Measurements from ENCODE around the gene PRPSAP1. TPM values are rescaled to one million over a fixed set of nuclear protein-coding genes. Genes with fewer than 3 reads are reported as not detected.

PRPSAP1 gene
- total and polyA plus RNA-seq, 2 of the 8 experiments (the other 6 are each of a cell fraction or from before 2014, with no cell fraction given) = 32.0 to 54.2 TPM

DNA sequence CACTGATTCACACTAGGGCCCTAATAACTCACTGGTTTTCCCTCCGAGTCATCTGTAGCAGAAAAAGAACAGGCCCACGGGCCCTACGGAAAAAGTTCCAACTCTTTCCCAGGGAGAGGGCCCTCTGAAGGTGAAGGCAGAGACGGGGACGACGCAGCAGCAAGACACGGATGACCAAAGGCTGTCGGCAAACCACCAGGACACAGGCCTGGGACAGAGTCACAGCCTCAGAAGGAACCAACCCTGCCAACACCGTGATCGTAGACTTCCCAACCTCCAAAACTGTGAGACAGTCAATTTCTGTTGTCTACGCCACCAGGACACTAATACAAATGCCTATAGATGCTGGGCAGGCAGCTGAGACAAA is 25.5 kb upstream of the PRPSAP1 start:
- POLR2A ChIA-PET (ENCODE audit: partially characterized antibody) = interaction anchor here (1.0 kb wide), 1 partner anchor 77 kb away, joined by 3 read pairs; no protein-coding TSS in a partner anchor
- Histone ChIP-seq H3K14ac (ENCODE audit: insufficient read length) (no peak overlapping the region), H2BK15ac (ENCODE audit: low read length) (no peak overlapping the region), H4K5ac (ENCODE audit: insufficient read length, low read depth, low read length) (no peak overlapping the region), H2BK120ac (replicated peaks; ENCODE audit: low read depth, low read length) (no peak overlapping the region), H3K56ac (replicated peaks; ENCODE audit: insufficient read length, low read depth, low read length) (no peak overlapping the region), H3K9ac (replicated peaks in 1 of 4; ENCODE audit: extremely low read depth in 1 of 4, low read depth in 3 of 4, low read length in 3 of 4) (no peak overlapping the region), H4K8ac (ENCODE audit: extremely low read depth, insufficient read depth, low read length) (no peak overlapping the region), H3K4ac (replicated peaks; ENCODE audit: insufficient read length, low read depth, low read length) (no peak overlapping the region), H3K18ac (ENCODE audit: extremely low read depth, low read length) (no peak overlapping the region), H3K9me3 (ENCODE audit: insufficient read depth in 2 of 2, low read depth in 1 of 2, low read length in 1 of 2) (no peaks in the 10 kb centered on the region), H3K4me3 (ENCODE audit: extremely low read depth in 1 of 4, insufficient read depth in 2 of 4, low read depth in 3 of 4, low read length in 4 of 4) (no peak overlapping the region), H2BK20ac (ENCODE audit: low read length) (peak overlapping the region; percentile 15; the same call in 1 of the 2 replicates), H2BK5ac (ENCODE audit: low read depth, low read length) (no peak overlapping the region), H3K27me3 (replicated peaks in 1 of 4; ENCODE audit: control insufficient read depth in 3 of 4, extremely low read depth in 1 of 4, insufficient read depth in 3 of 4, low read length in 3 of 4) (peaks cover 6 to 17% (median 14%) of the 10 kb centered on the region in 4 experiments; a peak in 6 of 7 replicates), H4K91ac (replicated peaks; ENCODE audit: insufficient read length, low read length) (no peak overlapping the region), H3K36me3 (ENCODE audit: control insufficient read depth in 2 of 4, insufficient read depth in 4 of 4, low read length in 3 of 4) (no peaks in the 10 kb centered on the region), H3K23ac (ENCODE audit: insufficient read length) (no peak overlapping the region), H2AFZ (ENCODE audit: low read length) (no peak overlapping the region), H3K4me1 (replicated peaks in 1 of 4; ENCODE audit: control insufficient read depth in 3 of 4, insufficient read depth in 4 of 4, low read length in 3 of 4) (peaks cover 0 to 25% (median 9%) of the 10 kb centered on the region in 4 experiments; a peak in 5 of 7 replicates), H2AK5ac (ENCODE audit: low read depth, low read length) (no peak overlapping the region), H3K79me1 (ENCODE audit: low read depth, low read length) (no peaks in the 10 kb centered on the region), H3K79me2 (ENCODE audit: control insufficient read depth in 1 of 2, insufficient read depth in 2 of 2, low read length in 2 of 2) (no peaks in the 10 kb centered on the region), H3K27ac (ENCODE audit: low read depth, low read length) (no peak overlapping the region), H4K20me1 (replicated peaks in 1 of 2; ENCODE audit: control insufficient read depth in 1 of 2, insufficient read depth in 2 of 2, low read length in 2 of 2) (no peaks in the 10 kb centered on the region), H3K4me2 (ENCODE audit: insufficient read depth in 1 of 2, low read depth in 2 of 2, low read length in 2 of 2) (no peak overlapping the region), H3K23me2 (ENCODE audit: low read depth, low read length) (peaks cover 16% of the 10 kb centered on the region), H2BK12ac (ENCODE audit: low read depth, low read length) (0 out of 2 replicates have a peak overlapping the region, but pooled peaks have one; percentile 39)
- TF ChIP-seq BACH1 (IDR thresholded peaks at IDR 0.05; ENCODE audit: low read length) (no peak), PHF8 (conservative IDR thresholded peaks at IDR 0.05; ENCODE audit: low read depth, low read length) (no peak), RAD21 (IDR thresholded peaks at IDR 0.05 in 1 of 2, conservative IDR thresholded peaks at IDR 0.05 in 1 of 2; ENCODE audit: low read depth in 2 of 2, low read length in 2 of 2) (no peak), TBP (IDR thresholded peaks at IDR 0.05; ENCODE audit: low read depth, low read length) (no peak), FOSL1 (IDR thresholded peaks at IDR 0.05; ENCODE audit: insufficient read depth, low read depth, low read length) (no peak), RNF2 (IDR thresholded peaks at IDR 0.05; ENCODE audit: borderline replicate concordance, low read depth, low read length, missing control alignments, poor library complexity, severe bottlenecking) (no peak), SIN3A (conservative IDR thresholded peaks at IDR 0.05 in 1 of 2, IDR thresholded peaks at IDR 0.05 in 1 of 2; ENCODE audit: low read depth in 1 of 2, low read length in 2 of 2) (no peak), SP4 (IDR thresholded peaks at IDR 0.05; ENCODE audit: low read length) (no peak)
- TF ChIP-seq, protein P1, sequence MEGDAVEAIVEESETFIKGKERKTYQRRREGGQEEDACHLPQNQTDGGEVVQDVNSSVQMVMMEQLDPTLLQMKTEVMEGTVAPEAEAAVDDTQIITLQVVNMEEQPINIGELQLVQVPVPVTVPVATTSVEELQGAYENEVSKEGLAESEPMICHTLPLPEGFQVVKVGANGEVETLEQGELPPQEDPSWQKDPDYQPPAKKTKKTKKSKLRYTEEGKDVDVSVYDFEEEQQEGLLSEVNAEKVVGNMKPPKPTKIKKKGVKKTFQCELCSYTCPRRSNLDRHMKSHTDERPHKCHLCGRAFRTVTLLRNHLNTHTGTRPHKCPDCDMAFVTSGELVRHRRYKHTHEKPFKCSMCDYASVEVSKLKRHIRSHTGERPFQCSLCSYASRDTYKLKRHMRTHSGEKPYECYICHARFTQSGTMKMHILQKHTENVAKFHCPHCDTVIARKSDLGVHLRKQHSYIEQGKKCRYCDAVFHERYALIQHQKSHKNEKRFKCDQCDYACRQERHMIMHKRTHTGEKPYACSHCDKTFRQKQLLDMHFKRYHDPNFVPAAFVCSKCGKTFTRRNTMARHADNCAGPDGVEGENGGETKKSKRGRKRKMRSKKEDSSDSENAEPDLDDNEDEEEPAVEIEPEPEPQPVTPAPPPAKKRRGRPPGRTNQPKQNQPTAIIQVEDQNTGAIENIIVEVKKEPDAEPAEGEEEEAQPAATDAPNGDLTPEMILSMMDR (IDR thresholded peaks at IDR 0.05; ENCODE audit: control extremely low read depth in 1 of 3, insufficient read depth in 1 of 3, low read depth in 1 of 3, low read length in 3 of 3) = no peak
- CTCF ChIA-PET (ENCODE audit: partially characterized antibody) = interaction anchor here (0.6 to 28.1 kb wide), 7 partner anchors 18 to 127 kb away, joined by 3 to 635 read pairs (median 5); partner anchors contain the start of gene PRPSAP1
- DNase-seq (ENCODE audit: low read depth in 1 of 2, low spot score in 2 of 2) = no peak
- FAIRE-seq = no peak
- WGBS, 2 experiments (ENCODE audit: extremely low coverage in 1 of 2, insufficient coverage in 1 of 2, insufficient read length in 1 of 2, insufficient replicate concordance in 2 of 2, low coverage in 1 of 2, low lambda C conversion rate in 2 of 2, missing lambda C conversion rate in 1 of 2) = 86% methylated on average over 11 of the region's 11 CpGs; no CpG with 5 or more reads in 1 of the 2 experiments
